Measurements from ENCODE around the gene CREB3L2. TPM values are rescaled to one million over a fixed set of nuclear protein-coding genes. Genes with fewer than 3 reads are reported as not detected.
A peak's percentile ranks its signal among the peaks of the same experiment; 100 is the strongest.

Gene CREB3L2
- total and polyA plus RNA-seq, 2 donors (not counting 1 experiment from before 2014, with no cell fraction given): 13.8 to 25.1 TPM

- Mint-ChIP-seq H3K27me3 (no peaks in the 10 kb centered on the region), H3K27ac (peak overlapping the region; percentile 50), H3K4me1 (peaks cover 59% of the 10 kb centered on the region), H3K4me3 (no peak overlapping the region), H3K9me3 (ENCODE audit: insufficient read depth) (peaks cover 2% of the 10 kb centered on the region)
- intact Hi-C loops (cut with micrococcal nuclease): no loop called here
- Histone ChIP-seq H3K4me3 (ENCODE audit: control extremely low read depth in 1 of 5, extremely low read depth in 1 of 5, insufficient read depth in 1 of 5, low read depth in 2 of 5, low read length in 4 of 5) (no peak overlapping the region), H3K27ac (ENCODE audit: low read length in 2 of 2) (peak overlapping the region; percentile 36 to 82), H3K9ac (ENCODE audit: low read length) (no peak overlapping the region), H3K27me3 (replicated peaks in 1 of 4; ENCODE audit: control extremely low read depth in 1 of 4, control insufficient read depth in 3 of 4, insufficient read depth in 4 of 4, low read length in 3 of 4) (no peaks in the 10 kb centered on the region), H3K9me3 (ENCODE audit: control extremely low read depth in 1 of 3, control insufficient read depth in 2 of 3, insufficient read depth in 1 of 3, low read length in 2 of 3) (peaks cover 0 to 13% (median 4%) of the 10 kb centered on the region in 3 donors), H3K79me2 (ENCODE audit: control insufficient read depth, insufficient read depth, low read length) (no peaks in the 10 kb centered on the region), H4K20me1 (ENCODE audit: control insufficient read depth, insufficient read depth, low read length, poor library complexity, severe bottlenecking) (no peaks in the 10 kb centered on the region), H3K36me3 (replicated peaks in 1 of 2; ENCODE audit: control extremely low read depth in 1 of 2, control insufficient read depth in 1 of 2, extremely low read depth in 1 of 2, insufficient read depth in 2 of 2, low read length in 1 of 2) (no peaks in the 10 kb centered on the region), H3K4me1 (ENCODE audit: control insufficient read depth in 2 of 2, insufficient read depth in 2 of 2, low read length in 2 of 2) (peaks cover 56 to 65% of the 10 kb centered on the region in 2 donors), H2AFZ (ENCODE audit: insufficient read depth, low read depth, low read length, poor library complexity, severe bottlenecking) (peak overlapping the region; percentile 27), H3K4me2 (replicated peaks; ENCODE audit: low read depth, low read length, poor library complexity, severe bottlenecking) (peak overlapping the region; percentile 69)
- ChIA-PET POLR2A (no interaction called here), CTCF (interaction anchor here (0.8 to 9.5 kb wide), 4 partner anchors 8 to 22 kb away, joined by 3 to 57 read pairs (median 8); partner anchors contain the start of gene CREB3L2)
- DNase-seq (no peak), ATAC-seq (ENCODE audit: low read depth) (no peak)
- 87% methylated on average over 3 of the region's 4 CpGs for WGBS (ENCODE audit: insufficient coverage)
- TF ChIP-seq, protein P1, sequence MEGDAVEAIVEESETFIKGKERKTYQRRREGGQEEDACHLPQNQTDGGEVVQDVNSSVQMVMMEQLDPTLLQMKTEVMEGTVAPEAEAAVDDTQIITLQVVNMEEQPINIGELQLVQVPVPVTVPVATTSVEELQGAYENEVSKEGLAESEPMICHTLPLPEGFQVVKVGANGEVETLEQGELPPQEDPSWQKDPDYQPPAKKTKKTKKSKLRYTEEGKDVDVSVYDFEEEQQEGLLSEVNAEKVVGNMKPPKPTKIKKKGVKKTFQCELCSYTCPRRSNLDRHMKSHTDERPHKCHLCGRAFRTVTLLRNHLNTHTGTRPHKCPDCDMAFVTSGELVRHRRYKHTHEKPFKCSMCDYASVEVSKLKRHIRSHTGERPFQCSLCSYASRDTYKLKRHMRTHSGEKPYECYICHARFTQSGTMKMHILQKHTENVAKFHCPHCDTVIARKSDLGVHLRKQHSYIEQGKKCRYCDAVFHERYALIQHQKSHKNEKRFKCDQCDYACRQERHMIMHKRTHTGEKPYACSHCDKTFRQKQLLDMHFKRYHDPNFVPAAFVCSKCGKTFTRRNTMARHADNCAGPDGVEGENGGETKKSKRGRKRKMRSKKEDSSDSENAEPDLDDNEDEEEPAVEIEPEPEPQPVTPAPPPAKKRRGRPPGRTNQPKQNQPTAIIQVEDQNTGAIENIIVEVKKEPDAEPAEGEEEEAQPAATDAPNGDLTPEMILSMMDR (IDR thresholded peaks at IDR 0.05): no peak
- no peak for TF ChIP-seq EZH2 (IDR thresholded peaks at IDR 0.05; ENCODE audit: borderline replicate concordance, insufficient read depth, low read depth, low read length, poor library complexity, severe bottlenecking)
Observed at GRCh38 chr7:138024765-138025164, 22.9 kb upstream of the CREB3L2 start.

GRCh38 chr7:138024343-138024691 lies 22.4 kb upstream of the CREB3L2 start:
- peaks cover 57% of the 10 kb centered on the region for H3K4me1 Mint-ChIP-seq
- ChIA-PET POLR2A (no interaction called here), CTCF (interaction anchor here (0.7 to 9.5 kb wide), 6 partner anchors 13 to 125 kb away, joined by 3 to 57 read pairs (median 6); partner anchors contain the start of gene CREB3L2)
- peak overlapping the region; percentile 62 for H2AFZ ChIP-seq (ENCODE audit: insufficient read depth, low read depth, low read length, poor library complexity, severe bottlenecking)
- H3K4me3 Mint-ChIP-seq: peak overlapping the region; percentile 70
- no peak for ATAC-seq (ENCODE audit: low read depth)
- TF ChIP-seq, protein P1 (IDR thresholded peaks at IDR 0.05): no peak
- TF ChIP-seq EZH2 (IDR thresholded peaks at IDR 0.05; ENCODE audit: borderline replicate concordance, insufficient read depth, low read depth, low read length, poor library complexity, severe bottlenecking): no peak
- no peaks in the 10 kb centered on the region for H3K27me3 Mint-ChIP-seq
- intact Hi-C loops (cut with micrococcal nuclease): no loop called here
- H3K9me3 Mint-ChIP-seq (ENCODE audit: insufficient read depth): peaks cover 2% of the 10 kb centered on the region
- peak overlapping the region in 1 of 5 experiments; percentile 48 for H3K4me3 ChIP-seq (ENCODE audit: control extremely low read depth in 1 of 5, extremely low read depth in 1 of 5, insufficient read depth in 1 of 5, low read depth in 2 of 5, low read length in 4 of 5)
- no peaks in the 10 kb centered on the region for H3K36me3 ChIP-seq (replicated peaks in 1 of 2; ENCODE audit: control extremely low read depth in 1 of 2, control insufficient read depth in 1 of 2, extremely low read depth in 1 of 2, insufficient read depth in 2 of 2, low read length in 1 of 2)
- H3K79me2 ChIP-seq (ENCODE audit: control insufficient read depth, insufficient read depth, low read length): no peaks in the 10 kb centered on the region
- H3K27ac ChIP-seq (ENCODE audit: low read length in 2 of 2): peak overlapping the region; percentile 36 to 82
- peaks cover 0 to 13% (median 4%) of the 10 kb centered on the region in 3 donors for H3K9me3 ChIP-seq (ENCODE audit: control extremely low read depth in 1 of 3, control insufficient read depth in 2 of 3, insufficient read depth in 1 of 3, low read length in 2 of 3)
- H4K20me1 ChIP-seq (ENCODE audit: control insufficient read depth, insufficient read depth, low read length, poor library complexity, severe bottlenecking): no peaks in the 10 kb centered on the region
- no peak for DNase-seq
- H3K4me2 ChIP-seq (replicated peaks; ENCODE audit: low read depth, low read length, poor library complexity, severe bottlenecking): peak overlapping the region; percentile 69
- H3K9ac ChIP-seq (ENCODE audit: low read length): peak overlapping the region; percentile 39
- H3K27me3 ChIP-seq (replicated peaks in 1 of 4; ENCODE audit: control extremely low read depth in 1 of 4, control insufficient read depth in 3 of 4, insufficient read depth in 4 of 4, low read length in 3 of 4): no peaks in the 10 kb centered on the region
- peak overlapping the region; percentile 53 for H3K27ac Mint-ChIP-seq
- H3K4me1 ChIP-seq (ENCODE audit: control insufficient read depth in 2 of 2, insufficient read depth in 2 of 2, low read length in 2 of 2): peaks cover 52 to 62% of the 10 kb centered on the region in 2 donors

Measured in B cell (primary cell).